Gastrocnemius medialis (tissue), 4 donors: ENCODE results near the gene COX8C. TPM values are rescaled to one million over a fixed set of nuclear protein-coding genes. Genes with fewer than 3 reads are reported as not detected.

Experiments
- ATAC-seq, 2 donors: fragments of 150-250 bp; one replicate each; pipeline ENCODE4 v1.9.1; 2016
- DNase-seq, 2 donors: peaks; one replicate each; pipeline ENCODE4 v3.0.0-alpha.2; 2019
- H3K27ac ChIP-seq, 4 donors: fragments of 200-600 bp; sonication (generic); 1 replicate in 1 of 4; 2 replicates in 3 of 4; pipeline ENCODE4 v1.5.1; 2016 to 2018; ENCODE audit warnings: mild to moderate bottlenecking in 2 of 4, moderate library complexity in 1 of 4
- H3K27me3 ChIP-seq, 3 donors: fragments of 200-600 bp; sonication (generic) in 2 of 3; 1 replicate in 1 of 3; 2 replicates in 2 of 3; pipeline versions ENCODE4 v1.5.1 to v1.6.0; 2016 to 2019; ENCODE audit warnings: mild to moderate bottlenecking in 1 of 3, moderate library complexity in 1 of 3
- H3K36me3 ChIP-seq, 2 donors: fragments of 200-600 bp; sonication (generic) in 1 of 2; one replicate each; pipeline ENCODE4 v1.5.1; 2017 to 2018
- H3K4me1 ChIP-seq, 2 donors: fragments of 200-600 bp; sonication (generic) in 1 of 2; one replicate each; pipeline ENCODE4 v1.5.1; 2016 to 2017; ENCODE audit warnings: mild to moderate bottlenecking in 2 of 2
- H3K4me3 ChIP-seq, 4 donors: fragments of 200-600 bp; sonication (generic) in 3 of 4; 1 replicate in 1 of 4; 2 replicates in 3 of 4; pipeline ENCODE4 v1.5.1; 2016 to 2019; ENCODE audit warnings: mild to moderate bottlenecking in 2 of 4
- H3K9me3 ChIP-seq, 3 donors: fragments of 200-600 bp; sonication (generic) in 2 of 3; 1 replicate in 1 of 3; 2 replicates in 2 of 3; pipeline ENCODE4 v1.5.1; 2016 to 2019
- POLR2A ChIP-seq, 2 donors: fragments of 450-650 bp; IDR thresholded peaks; one replicate each; pipeline ENCODE4 v1.6.1; 2017; ENCODE audit warnings: antibody characterized with exemption in 2 of 2, mild to moderate bottlenecking in 2 of 2, moderate library complexity in 2 of 2
- in situ Hi-C, 4 donors: fragments of 200-750 bp; cut with MboI; loops; one replicate each; pipeline versions ENCODE4 v1.15.0 to v1.8.0; 2017; ENCODE audit warnings: low sequenced_read_pairs in 4 of 4
- intact Hi-C: fragments of 100-400 bp; cut with DNase I; formaldehyde crosslinking; loops from one replicate; pipeline ENCODE4 v1.15.1; 2023; ENCODE audit warnings: low total_unique reads
- total RNA-seq, 4 donors: library from RNA; depleted of rRNA; stranded (reverse); fragments of >200 nt; gene quantifications; one replicate each; pipeline versions ENCODE4 v1.1.0 to v1.2.3, GENCODE V29; 2016
- TF ChIP-seq, protein P1 (sequence below), 5 experiments: fragments of 450-650 bp in 3 of 5; fragments of 200-600 bp in 2 of 5; sonication (generic) in 2 of 5; IDR thresholded peaks in 4 of 5; conservative IDR thresholded peaks in 1 of 5; 1 replicate in 4 of 5; 2 replicates in 1 of 5; pipeline ENCODE4 v1.5.1; 2016 to 2019; ENCODE audit warnings: antibody characterized with exemption in 5 of 5, mild to moderate bottlenecking in 3 of 5, moderate library complexity in 3 of 5

Gene COX8C
- total RNA-seq, 4 donors from 2014 or later, result not detected

DNA sequence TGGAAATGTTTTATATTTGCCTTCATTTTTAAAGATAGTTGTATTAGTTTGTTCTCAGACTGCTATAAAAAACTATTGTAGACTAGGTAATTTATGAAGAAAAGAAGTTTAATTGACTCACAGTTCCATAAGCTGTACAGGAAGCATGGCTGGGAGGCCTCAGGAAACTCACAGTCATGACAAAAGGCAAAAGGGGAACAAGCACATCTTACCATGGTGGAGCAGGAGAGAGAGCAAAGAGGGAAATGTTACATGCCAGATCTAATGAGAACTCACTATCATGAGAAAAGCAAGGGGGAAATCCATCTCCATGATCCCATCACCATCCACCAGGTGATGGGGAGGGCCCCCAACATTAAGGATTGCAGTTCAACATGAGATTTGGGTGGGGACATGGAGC, 48.2 kb downstream of the COX8C start:
- intact Hi-C loops (no loop called here), in situ Hi-C loops (no loop called here)
- Histone ChIP-seq H3K27ac (no peak overlapping the region), H3K36me3 (no peaks in the 10 kb centered on the region), H3K27me3 (no peaks in the 10 kb centered on the region), H3K4me1 (no peaks in the 10 kb centered on the region), H3K4me3 (no peak overlapping the region), H3K9me3 (no peaks in the 10 kb centered on the region)
- no peak for DNase-seq
- no peak for ATAC-seq
- TF ChIP-seq, protein P1, sequence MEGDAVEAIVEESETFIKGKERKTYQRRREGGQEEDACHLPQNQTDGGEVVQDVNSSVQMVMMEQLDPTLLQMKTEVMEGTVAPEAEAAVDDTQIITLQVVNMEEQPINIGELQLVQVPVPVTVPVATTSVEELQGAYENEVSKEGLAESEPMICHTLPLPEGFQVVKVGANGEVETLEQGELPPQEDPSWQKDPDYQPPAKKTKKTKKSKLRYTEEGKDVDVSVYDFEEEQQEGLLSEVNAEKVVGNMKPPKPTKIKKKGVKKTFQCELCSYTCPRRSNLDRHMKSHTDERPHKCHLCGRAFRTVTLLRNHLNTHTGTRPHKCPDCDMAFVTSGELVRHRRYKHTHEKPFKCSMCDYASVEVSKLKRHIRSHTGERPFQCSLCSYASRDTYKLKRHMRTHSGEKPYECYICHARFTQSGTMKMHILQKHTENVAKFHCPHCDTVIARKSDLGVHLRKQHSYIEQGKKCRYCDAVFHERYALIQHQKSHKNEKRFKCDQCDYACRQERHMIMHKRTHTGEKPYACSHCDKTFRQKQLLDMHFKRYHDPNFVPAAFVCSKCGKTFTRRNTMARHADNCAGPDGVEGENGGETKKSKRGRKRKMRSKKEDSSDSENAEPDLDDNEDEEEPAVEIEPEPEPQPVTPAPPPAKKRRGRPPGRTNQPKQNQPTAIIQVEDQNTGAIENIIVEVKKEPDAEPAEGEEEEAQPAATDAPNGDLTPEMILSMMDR (IDR thresholded peaks at IDR 0.05 in 4 of 5, conservative IDR thresholded peaks at IDR 0.05 in 1 of 5), result no peak
- TF ChIP-seq POLR2A (IDR thresholded peaks at IDR 0.05), result no peak

GRCh38 chr14:93396456-93396855, 49.5 kb downstream of the COX8C start:
- Histone ChIP-seq H3K27me3 (no peaks in the 10 kb centered on the region), H3K36me3 (no peaks in the 10 kb centered on the region), H3K27ac (no peak overlapping the region), H3K4me3 (no peak overlapping the region), H3K4me1 (no peaks in the 10 kb centered on the region), H3K9me3 (no peaks in the 10 kb centered on the region)
- TF ChIP-seq POLR2A (IDR thresholded peaks at IDR 0.05), result no peak
- TF ChIP-seq, protein P1 (IDR thresholded peaks at IDR 0.05 in 4 of 5, conservative IDR thresholded peaks at IDR 0.05 in 1 of 5), result no peak
- intact Hi-C loops, result no loop called here
- DNase-seq (no peak), ATAC-seq (no peak)
- in situ Hi-C loops, result no loop called here

Other genes starting within 250 kb of the COX8C start
- gene ITPK1, start 231.3 kb upstream of the COX8C start, total RNA-seq, result 10 to 100 TPM; 49.7 to 80.1 (median 53.6) TPM
- 10 to 100 TPM; 31.1 to 41.9 (median 32.2) TPM for gene MOAP1, start 162.3 kb upstream of the COX8C start, total RNA-seq
- gene LYSET, start 161.9 kb upstream of the COX8C start, total RNA-seq, result 10 to 100 TPM in 3 of 4 donors, 1 to 10 TPM in 1; 9.7 to 16.0 (median 14.0) TPM
- 10 to 100 TPM in 2 of 4 donors, 1 to 10 TPM in 2; 8.3 to 17.9 (median 11.1) TPM for gene GON7, start 140.1 kb upstream of the COX8C start, total RNA-seq
- 10 to 100 TPM; 14.8 to 36.4 (median 27.4) TPM for gene UBR7, start 139.9 kb upstream of the COX8C start, total RNA-seq
- gene BTBD7, start 14.1 kb upstream of the COX8C start, total RNA-seq, result 10 to 100 TPM in 3 of 4 donors, 1 to 10 TPM in 1; 10.0 to 16.9 (median 12.1) TPM
- gene UNC79, start 83.8 kb downstream of the COX8C start, total RNA-seq, result under 1 TPM; 0.33 to 0.73 (median 0.51) TPM